ENCODE results near the gene EML3.
"Not testable (repeated sequence)": the region's sequence is repeated elsewhere in the genome, so short reads cannot be mapped to it uniquely, and the experiment has no call there.

Gene EML3

DNA sequence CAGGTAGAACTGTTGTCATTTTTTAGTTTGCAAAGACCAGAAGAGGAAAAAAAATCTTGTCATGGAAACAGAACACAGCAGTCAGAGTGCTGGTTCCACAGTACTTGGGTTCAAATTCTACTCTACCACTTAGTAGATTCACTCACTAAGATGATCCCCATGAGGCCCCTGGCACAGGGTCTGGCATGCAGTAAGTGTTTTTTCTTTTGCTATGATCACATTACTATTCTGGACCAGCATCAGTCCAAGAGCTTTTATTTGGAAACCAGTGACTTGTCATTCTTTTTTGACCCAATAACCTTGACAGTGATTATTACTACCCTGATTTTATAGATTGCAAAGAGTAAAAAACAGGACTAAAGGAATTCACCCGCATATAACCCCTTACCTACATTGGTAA is 43.0 kb downstream of the EML3 start:
- H3K27me3 Mint-ChIP-seq: no peaks in the 10 kb centered on the region
- peaks cover 47% of the 10 kb centered on the region in 2 donors for H3K4me1 Mint-ChIP-seq (ENCODE audit: low read depth in 2 of 2)
- no peak for ATAC-seq (replicated peaks)
- peaks cover 98% of the 10 kb centered on the region for H3K36me3 Mint-ChIP-seq (ENCODE audit: insufficient read depth)
- H3K27ac Mint-ChIP-seq: no peak overlapping the region
- H3K4me3 Mint-ChIP-seq: no peak overlapping the region
- DNase-seq: no peak
- no peaks in the 10 kb centered on the region for H3K9me3 Mint-ChIP-seq

DNA sequence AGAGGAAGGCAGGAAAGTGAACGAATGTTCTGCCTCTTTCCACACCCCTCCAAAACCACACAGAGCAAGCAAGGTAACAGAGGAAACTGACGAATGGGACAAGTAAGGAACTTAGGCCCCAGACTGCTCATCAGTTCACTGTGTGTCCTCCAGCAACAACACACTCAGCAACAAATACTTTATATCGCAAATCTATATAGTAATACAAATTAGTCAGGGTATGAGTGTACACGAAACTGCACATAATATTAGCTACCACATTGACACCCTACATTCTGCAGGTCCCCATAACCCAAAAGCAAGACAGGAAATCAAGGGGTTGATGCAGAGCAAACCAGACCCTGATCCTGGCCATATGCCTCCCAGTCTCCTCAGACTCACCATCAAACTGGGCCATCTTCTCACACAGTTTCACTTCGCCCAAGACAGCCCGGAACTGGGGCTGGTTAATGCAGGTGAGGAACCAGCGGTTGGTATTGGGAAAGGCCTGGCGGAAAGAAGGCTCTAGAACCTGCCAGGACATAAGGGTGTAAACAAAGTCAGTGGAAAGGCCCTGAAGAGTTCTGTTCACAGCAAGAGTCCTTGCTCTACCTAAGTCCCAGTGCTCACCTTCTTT is 45.4 kb downstream of the EML3 start:
- no peak for ATAC-seq (replicated peaks)
- Mint-ChIP-seq H3K36me3 (ENCODE audit: insufficient read depth) (peaks cover 85% of the 10 kb centered on the region), H3K27me3 (no peaks in the 10 kb centered on the region), H3K4me1 (ENCODE audit: low read depth in 2 of 2) (peaks cover 24 to 32% of the 10 kb centered on the region in 2 donors), H3K27ac (peak overlapping the region; percentile 75 to 79), H3K4me3 (peak overlapping the region in 1 of 2 donors; percentile 44), H3K9me3 (no peaks in the 10 kb centered on the region)
- no peak for DNase-seq

DNA sequence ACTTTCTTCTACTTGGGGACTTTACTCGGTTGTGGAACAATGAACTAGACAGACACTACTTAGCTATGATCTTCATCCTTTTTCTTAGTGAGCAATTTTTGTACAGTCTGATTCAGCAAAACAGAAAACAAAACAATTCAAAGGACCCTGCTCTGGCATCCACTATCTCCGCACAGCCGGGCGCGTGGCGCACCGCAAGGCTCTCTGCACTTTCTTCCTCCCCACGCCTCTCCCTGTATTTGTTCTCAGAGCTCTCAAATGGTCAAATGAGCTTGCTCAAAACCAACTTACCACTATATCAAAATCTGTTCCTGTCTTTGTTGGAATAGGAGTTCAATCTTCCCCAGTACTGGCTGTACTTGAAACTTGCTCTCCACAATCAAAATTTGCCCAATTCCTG is 46.3 kb downstream of the EML3 start:
- no peaks in the 10 kb centered on the region for H3K27me3 Mint-ChIP-seq
- H3K36me3 Mint-ChIP-seq (ENCODE audit: insufficient read depth): peaks cover 85% of the 10 kb centered on the region
- no peak for ATAC-seq (replicated peaks)
- H3K9me3 Mint-ChIP-seq: no peaks in the 10 kb centered on the region
- peak overlapping the region in 1 of 2 donors; percentile 79 for H3K27ac Mint-ChIP-seq
- peaks cover 18 to 30% of the 10 kb centered on the region in 2 donors for H3K4me1 Mint-ChIP-seq (ENCODE audit: low read depth in 2 of 2)
- DNase-seq: no peak
- H3K4me3 Mint-ChIP-seq: no peak overlapping the region

DNA sequence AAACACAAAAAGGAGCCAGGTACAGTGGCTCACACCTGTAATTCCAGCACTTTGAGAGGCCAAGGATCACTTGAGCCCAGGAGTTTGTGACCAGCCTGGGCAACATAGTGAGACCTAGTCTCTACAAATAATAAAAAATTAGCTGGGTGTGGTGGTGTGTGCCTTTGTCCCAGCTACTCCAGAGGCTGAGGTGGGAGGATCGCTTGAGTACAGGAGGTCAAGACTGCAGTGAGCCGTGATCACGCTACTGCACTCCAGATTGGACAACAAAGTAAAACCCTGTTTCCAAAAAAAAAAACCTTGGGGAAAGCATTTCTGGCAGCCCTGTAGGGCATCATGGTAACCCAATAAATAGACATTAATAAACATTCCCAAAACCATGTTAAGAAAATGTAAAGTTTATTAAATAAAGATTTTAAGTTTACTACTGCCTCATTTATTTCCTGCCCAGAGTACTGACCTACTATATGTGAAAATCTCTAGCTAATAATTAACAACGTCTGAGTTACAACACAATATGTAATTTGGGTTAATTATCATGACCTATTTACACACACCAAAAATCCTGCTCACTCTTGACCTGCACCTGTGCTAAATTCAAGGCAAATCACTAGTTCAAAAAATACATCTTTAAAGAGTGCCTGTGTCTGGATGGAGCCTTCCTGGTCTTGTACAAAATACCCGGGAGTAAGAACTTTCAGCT is 47.3 kb downstream of the EML3 start:
- H3K27me3 Mint-ChIP-seq: no peaks in the 10 kb centered on the region
- DNase-seq (no peak), ATAC-seq (replicated peaks) (no peak)
- no peak overlapping the region for H3K27ac Mint-ChIP-seq
- H3K4me1 Mint-ChIP-seq (ENCODE audit: low read depth in 2 of 2): peaks cover 19 to 30% of the 10 kb centered on the region in 2 donors
- H3K4me3 Mint-ChIP-seq: no peak overlapping the region
- no peaks in the 10 kb centered on the region for H3K9me3 Mint-ChIP-seq
- peaks cover 85% of the 10 kb centered on the region for H3K36me3 Mint-ChIP-seq (ENCODE audit: insufficient read depth)

DNA sequence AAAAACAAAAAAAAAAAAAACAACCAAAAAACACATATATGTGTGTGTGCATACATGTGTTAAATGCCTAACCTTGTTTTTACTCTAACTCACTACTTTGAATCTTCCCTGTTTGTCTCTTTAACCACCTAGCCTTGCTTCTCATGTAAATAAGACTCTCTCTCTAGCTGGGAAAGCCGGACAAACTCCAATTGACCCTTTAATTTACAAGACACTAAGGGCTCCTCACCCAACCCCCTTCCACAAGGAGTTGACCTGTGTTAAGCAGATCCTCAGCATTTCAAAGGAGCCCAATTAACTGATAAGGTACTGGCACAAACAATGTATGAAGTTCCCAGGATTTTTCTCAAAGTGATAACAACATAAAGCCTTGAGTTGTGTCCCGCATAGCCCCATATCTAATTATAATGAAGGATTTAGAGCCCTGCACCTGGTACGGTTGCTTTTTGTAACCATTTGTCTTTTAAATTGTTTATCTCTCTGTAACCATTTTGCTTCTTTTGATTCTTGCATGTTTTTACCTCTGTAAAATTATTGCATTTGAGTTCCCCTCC is 50.8 kb downstream of the EML3 start:
- Mint-ChIP-seq H3K27ac (peak overlapping the region; percentile 32 to 51), H3K36me3 (ENCODE audit: insufficient read depth) (peaks cover 84% of the 10 kb centered on the region), H3K4me1 (ENCODE audit: low read depth in 2 of 2) (peaks cover 36 to 45% of the 10 kb centered on the region in 2 donors)
- ATAC-seq (replicated peaks); DNase-seq; H3K27me3 Mint-ChIP-seq; H3K4me3 Mint-ChIP-seq; H3K9me3 Mint-ChIP-seq: not testable (repeated sequence)

DNA sequence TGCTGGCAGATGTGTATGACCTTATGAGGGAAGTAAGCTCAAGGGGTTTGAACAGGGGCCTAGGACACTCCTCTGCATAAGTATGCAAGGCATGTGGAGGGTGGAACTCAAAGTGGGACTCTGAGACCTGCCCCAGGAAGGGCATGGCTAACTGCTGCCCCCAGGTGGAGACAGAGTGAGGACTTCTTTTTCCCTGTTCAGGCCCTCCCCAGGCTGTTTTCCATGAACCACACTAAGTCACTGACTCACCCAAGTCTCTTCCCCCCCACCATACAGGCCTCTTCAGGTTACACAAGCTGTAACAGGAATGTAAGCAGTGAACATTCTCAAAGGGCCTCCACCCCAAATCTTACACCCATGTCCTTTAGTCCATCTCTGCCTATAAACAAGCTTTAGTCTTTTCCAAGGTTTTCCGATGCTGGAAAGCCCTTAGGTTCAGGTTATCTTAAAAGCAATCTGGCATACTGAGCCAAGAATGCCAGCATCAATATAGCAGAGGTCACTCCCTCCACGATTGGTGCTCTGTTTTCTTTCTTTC is 51.9 kb downstream of the EML3 start:
- peaks cover 84% of the 10 kb centered on the region for H3K36me3 Mint-ChIP-seq (ENCODE audit: insufficient read depth)

DNA sequence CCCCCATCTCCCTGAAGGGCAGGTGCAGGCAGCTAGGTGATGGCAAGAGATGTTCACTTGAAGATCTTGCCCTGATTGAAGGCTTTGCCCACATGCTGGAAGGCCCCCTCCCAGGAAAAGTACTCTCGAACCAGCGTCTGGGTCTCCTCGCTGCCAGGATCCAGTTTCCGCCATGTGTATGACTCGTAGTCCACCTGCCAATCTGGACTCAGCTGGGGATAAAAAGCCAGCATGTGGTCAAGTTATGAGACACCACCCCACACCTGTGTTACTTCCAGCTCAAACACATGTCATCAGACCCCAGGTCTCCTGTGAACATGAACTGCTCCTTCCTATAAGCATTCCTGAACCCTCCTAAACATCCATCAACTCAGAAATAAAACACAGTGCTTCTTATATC is 52.9 kb downstream of the EML3 start:
- H3K4me3 Mint-ChIP-seq: peak overlapping the region; percentile 23 to 85
- not testable (repeated sequence) for H3K9me3 Mint-ChIP-seq; ATAC-seq (replicated peaks); H3K27me3 Mint-ChIP-seq; DNase-seq
- peaks cover 55 to 56% of the 10 kb centered on the region in 2 donors for H3K4me1 Mint-ChIP-seq (ENCODE audit: low read depth in 2 of 2)
- H3K36me3 Mint-ChIP-seq (ENCODE audit: insufficient read depth): peaks cover 85% of the 10 kb centered on the region
- peak overlapping the region; percentile 93 to 100 for H3K27ac Mint-ChIP-seq

More for the DNA sequence above, 51.9 kb downstream of the EML3 start:
- no peaks in the 10 kb centered on the region for H3K27me3 Mint-ChIP-seq
- peak overlapping the region in 1 of 2 donors; percentile 32 for H3K27ac Mint-ChIP-seq
- H3K4me3 Mint-ChIP-seq: no peak overlapping the region
- H3K9me3 Mint-ChIP-seq: no peaks in the 10 kb centered on the region
- ATAC-seq (replicated peaks) (peak; percentile 4), DNase-seq (peak; percentile 71 to 77 (median 77))
- peaks cover 46 to 47% of the 10 kb centered on the region in 2 donors for H3K4me1 Mint-ChIP-seq (ENCODE audit: low read depth in 2 of 2)

DNA sequence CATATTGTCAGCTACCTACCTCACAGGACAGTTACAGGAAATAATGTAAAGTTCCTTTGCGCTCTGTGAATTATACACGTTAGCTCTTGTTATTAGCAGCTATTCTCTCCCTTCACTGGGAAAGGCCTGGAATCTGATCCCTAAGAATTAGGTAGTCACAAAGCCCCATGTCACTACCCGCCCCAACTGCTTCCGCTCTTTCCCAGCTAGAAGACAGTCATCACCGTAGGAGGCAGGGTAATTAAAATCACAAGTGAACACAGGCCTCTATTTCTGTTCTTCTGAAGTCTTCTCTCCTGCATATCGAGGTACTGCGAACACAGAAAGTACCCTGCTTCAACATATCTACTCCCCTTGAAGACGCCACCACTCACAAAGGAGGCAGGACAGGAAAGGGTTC is 53.4 kb downstream of the EML3 start:
- no peaks in the 10 kb centered on the region for H3K9me3 Mint-ChIP-seq
- peaks cover 85% of the 10 kb centered on the region for H3K36me3 Mint-ChIP-seq (ENCODE audit: insufficient read depth)
- no peak for ATAC-seq (replicated peaks)
- no peak for DNase-seq
- H3K27me3 Mint-ChIP-seq: no peaks in the 10 kb centered on the region
- H3K4me1 Mint-ChIP-seq (ENCODE audit: low read depth in 2 of 2): peaks cover 59 to 60% of the 10 kb centered on the region in 2 donors
- H3K4me3 Mint-ChIP-seq: peak overlapping the region; percentile 83 to 85
- peak overlapping the region; percentile 93 to 100 for H3K27ac Mint-ChIP-seq

DNA sequence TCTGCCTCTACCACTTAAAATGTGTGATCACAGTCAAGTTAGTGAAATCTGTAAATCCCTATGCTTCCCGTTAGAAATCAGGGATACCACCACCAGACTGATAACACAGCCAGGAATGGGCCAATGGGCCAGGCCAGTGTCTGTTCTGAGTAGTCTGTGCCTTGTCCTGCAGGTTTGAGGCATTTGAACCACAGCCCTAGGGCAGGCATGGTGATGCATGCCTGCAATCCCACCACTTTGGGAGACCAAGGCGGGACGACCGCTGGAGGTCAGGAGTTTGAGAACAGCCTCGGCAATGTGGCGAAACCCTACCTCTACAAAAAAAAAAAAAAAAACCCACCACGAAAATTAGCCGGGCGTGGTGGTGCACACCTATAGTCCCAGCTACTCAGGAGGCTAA is 53.9 kb downstream of the EML3 start:
- no peak for DNase-seq
- no peaks in the 10 kb centered on the region for H3K27me3 Mint-ChIP-seq
- peak overlapping the region; percentile 93 to 100 for H3K27ac Mint-ChIP-seq
- H3K36me3 Mint-ChIP-seq (ENCODE audit: insufficient read depth): peaks cover 85% of the 10 kb centered on the region
- ATAC-seq (replicated peaks): no peak
- H3K4me3 Mint-ChIP-seq: peak overlapping the region; percentile 83 to 85
- peaks cover 64 to 66% of the 10 kb centered on the region in 2 donors for H3K4me1 Mint-ChIP-seq (ENCODE audit: low read depth in 2 of 2)
- no peaks in the 10 kb centered on the region for H3K9me3 Mint-ChIP-seq

DNA sequence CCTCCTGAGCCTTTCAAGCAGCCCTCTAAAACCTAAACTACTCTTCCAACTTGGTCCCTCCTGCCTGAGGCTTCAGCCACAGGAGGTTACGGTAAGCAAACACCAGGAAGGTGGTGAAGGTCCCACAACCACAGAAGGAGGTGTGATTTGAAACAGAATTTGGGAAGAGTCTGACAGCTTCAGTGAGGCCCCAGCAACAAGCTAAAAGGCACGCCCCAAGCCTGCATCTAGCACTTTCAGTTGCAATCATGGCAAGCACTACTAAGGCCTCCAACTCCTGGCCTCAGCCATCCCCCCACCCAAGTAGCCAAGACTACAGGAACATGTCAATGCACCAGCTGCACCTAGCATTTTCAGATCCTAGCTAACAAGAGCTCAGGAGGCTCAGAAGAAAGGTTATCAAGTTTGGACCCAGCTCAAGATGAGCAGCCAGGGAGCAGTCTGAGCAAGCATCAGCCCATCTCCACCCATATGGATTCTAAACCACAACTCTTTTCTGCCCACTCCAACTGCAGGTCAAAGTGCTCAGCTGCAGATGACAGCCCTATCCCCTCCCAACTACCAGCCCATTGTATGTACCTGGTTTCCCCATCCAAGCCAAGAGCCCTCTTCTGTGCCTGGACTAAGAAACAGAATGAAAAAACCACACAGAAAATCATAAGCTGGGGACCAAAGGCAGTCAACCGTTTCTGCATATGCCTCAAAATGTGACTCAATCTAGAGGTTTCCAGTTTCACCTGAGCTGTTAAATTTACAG is 55.5 kb downstream of the EML3 start:
- peak overlapping the region; percentile 93 to 100 for H3K27ac Mint-ChIP-seq
- H3K4me3 Mint-ChIP-seq: peak overlapping the region; percentile 83 to 85
- no peaks in the 10 kb centered on the region for H3K9me3 Mint-ChIP-seq
- peak; percentile 18 for ATAC-seq (replicated peaks)
- DNase-seq: peak in 2 of 3 experiments; percentile 56 to 60
- H3K27me3 Mint-ChIP-seq: no peaks in the 10 kb centered on the region
- H3K4me1 Mint-ChIP-seq (ENCODE audit: low read depth in 2 of 2): peaks cover 78 to 82% of the 10 kb centered on the region in 2 donors
- peaks cover 98% of the 10 kb centered on the region for H3K36me3 Mint-ChIP-seq (ENCODE audit: insufficient read depth)

DNA sequence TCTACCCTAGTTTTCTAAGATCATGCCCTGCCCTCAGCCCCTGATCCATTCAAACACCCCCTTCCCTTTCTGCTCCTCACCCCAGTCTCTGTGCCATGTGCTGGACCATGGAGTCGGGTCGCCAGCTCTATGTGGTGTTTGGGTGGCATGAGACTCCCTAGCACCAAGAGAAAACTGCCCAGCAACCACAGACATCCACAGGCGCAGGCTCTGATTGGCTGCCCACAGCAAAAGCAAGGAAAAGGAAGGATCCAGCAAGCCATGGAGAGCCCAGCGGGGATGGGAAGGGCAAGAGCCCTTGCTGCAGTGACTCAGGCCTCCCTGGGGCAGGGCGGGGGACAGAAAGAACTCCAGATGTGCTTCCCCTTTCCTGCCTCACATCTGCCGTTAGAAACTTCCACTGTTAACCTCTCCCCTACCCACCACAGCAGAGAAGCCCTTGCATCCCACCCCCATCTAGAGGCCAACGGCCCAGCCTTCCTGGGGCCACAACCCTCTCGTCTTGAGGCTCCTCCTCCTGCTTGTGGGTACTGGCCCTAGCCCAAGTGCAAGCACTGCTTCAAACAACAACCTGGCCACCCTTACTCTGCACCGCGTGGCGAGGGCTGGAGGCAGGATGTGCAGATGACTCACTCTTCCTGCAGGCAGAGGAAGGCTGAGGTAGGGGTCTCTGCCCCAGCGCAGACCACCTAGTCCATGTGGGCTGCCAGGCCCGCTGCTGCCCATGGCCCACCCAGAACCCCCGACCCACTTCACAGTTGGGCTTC is 56.3 kb downstream of the EML3 start:
- peaks cover 80 to 87% of the 10 kb centered on the region in 2 donors for H3K4me1 Mint-ChIP-seq (ENCODE audit: low read depth in 2 of 2)
- H3K4me3 Mint-ChIP-seq: peak overlapping the region; percentile 83 to 85
- H3K27me3 Mint-ChIP-seq: no peaks in the 10 kb centered on the region
- H3K9me3 Mint-ChIP-seq: no peaks in the 10 kb centered on the region
- ATAC-seq (replicated peaks) (peak; percentile 57), DNase-seq (peak; percentile 83 to 85 (median 84))
- peak overlapping the region; percentile 93 to 100 for H3K27ac Mint-ChIP-seq
- peaks cover 98% of the 10 kb centered on the region for H3K36me3 Mint-ChIP-seq (ENCODE audit: insufficient read depth)

DNA sequence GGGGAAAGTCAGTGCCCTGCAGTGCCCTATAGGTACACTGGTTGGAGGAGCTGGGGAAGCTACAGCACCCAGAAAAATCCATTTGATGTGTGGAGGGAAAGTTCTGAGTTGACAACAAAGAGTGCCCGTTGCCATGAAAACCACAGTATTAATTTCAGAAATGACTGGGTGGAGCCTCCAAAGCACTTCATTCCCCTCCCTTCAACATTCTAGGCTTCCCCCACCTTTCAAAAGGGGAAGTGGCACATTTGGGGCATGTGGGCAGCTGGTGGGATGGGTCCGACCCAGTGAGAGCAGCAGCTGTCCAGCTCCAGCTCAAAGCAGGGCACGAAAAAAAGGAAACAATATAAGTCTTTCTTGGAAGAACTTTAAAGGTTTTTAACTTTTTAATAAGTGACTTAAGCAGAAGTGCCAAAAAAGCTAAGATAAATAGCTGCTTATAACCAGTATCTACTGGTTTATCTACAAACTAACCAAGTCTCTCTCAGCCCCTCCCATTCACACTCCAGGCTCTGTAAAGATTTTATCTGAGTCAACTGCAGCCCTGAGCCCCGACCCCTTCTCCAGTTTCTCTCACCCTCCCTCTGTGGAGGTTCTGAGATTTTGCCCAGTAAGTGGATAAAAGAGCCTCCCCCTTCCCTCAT is 57.0 kb downstream of the EML3 start:
- Mint-ChIP-seq H3K36me3 (ENCODE audit: insufficient read depth) (peaks cover 97% of the 10 kb centered on the region), H3K27ac (peak overlapping the region; percentile 93 to 100), H3K27me3 (no peaks in the 10 kb centered on the region), H3K4me3 (peak overlapping the region; percentile 83 to 85), H3K4me1 (ENCODE audit: low read depth in 2 of 2) (peaks cover 82 to 87% of the 10 kb centered on the region in 2 donors), H3K9me3 (no peaks in the 10 kb centered on the region)
- ATAC-seq (replicated peaks) (peak; percentile 45), DNase-seq (peak; percentile 71 to 78 (median 74))
